IPS DF 4.7 (cell line): ENCODE data around the gene ANKHD1.

Experiments used
- DNase-seq: peaks from one replicate; pipeline ENCODE4 v3.0.0-alpha.2; 2013; ENCODE audit warnings: low spot score; ENCODE audit errors: extremely low read depth

Gene ANKHD1

DNA sequence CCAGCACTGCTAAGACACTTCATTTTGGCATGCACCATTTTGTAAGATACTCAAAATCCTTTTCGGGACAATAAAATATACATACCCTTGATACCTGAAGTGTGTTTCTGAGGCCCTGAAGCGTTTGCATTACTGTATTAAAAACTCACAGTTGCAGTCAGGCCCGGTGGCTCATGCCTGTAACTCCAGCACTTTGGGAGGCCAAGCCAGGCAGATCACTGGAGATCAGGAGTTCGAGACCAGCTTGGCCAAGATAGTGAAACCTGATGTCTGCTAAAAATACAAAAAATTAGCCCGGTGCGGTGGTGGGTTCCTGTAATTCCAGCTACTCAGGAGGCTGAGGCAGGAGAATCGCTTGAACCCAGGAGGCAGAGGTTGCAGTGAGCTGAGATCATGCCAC, 143.4 kb downstream of the ANKHD1 start:
- no peak for DNase-seq

DNA sequence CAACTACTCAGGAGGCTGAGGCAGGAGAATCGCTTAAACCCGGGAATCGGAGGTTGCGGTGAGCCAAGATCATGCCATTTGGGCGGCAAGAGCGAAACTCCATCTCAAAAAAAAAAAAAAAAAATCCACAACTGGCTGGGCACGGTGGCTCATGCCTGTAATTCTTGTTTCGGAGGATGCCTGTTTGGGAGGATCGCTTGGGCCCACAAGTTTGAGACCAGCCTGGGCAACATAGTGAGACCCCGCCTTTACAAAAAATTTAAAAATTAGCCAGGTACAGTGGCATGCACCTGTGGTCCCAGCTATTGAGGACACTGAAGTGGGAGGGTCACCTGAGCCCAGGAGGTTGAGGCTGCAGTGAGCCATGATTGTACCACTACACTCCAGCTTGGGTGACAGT, 144.0 kb downstream of the ANKHD1 start:
- no peak for DNase-seq

DNA sequence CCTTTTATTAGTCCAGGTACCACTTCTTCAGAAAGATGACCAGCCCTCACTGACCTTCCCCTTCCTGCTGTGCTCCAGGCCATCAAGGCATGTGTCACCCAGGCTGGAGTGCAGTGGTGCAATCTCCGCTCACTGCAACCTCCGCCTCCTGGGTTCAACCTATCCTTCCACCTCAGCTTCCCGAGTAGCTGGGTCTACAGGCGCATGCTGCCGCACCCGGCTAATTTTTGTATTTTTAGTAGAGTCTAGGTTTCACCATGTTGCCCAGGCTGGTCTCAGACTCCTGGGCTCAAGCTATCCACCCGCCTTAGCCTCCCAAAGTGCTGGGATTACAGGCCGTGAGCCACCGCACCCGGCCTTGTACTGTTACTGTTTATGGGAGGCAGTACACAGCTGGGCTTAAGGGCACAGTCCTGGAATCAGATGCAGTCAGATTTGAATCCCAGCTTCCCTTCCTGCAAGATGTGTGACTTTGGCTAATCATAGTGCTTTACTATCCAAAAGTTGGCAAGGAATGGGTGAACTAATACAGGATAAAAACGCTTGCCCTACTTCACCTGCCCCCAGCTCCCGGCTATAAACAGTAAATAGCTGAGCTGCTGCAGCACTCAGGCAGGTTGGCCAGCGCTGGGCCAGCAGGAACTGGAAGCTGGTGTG, 145.3 kb downstream of the ANKHD1 start:
- no peak for DNase-seq

DNA sequence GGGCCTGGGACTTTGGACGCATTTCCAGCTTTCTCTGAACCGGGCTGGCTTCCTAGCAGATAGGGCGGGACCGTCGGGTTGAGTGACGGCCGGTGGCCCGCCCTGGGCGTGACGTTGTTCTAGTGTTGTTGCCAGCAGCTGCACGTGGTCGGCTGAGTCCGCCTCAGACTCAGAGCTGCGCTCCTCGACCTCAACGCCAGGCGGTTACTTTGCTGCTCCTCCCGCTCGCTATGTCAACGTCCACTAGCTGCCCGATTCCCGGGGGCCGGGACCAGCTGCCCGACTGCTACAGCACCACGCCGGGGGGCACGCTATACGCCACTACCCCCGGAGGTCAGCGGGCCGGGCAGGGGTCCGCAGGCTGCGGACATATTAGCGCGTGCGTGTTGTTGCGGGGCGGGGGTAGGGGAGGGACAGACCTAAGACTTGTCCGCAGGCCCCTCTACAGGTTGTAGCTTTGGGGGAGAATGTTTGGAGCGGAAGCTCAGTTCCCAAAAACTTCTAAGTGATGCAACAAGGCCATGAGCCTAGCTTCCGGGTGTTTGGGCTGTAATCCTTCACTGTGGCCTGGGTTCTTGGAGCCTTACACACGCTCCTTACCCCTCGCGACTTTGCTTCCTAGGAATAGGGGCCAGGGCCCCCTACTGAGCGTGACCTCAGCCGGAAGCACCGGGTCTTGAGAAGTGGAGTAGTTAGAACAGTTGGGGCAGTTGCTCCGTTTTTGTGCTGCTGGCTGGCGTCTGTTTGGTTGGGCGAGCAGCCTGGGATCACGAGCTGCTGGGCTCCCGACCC, 146.1 kb downstream of the ANKHD1 start, which contains the start of gene EIF4EBP3:
EIF4EBP3 (plus strand) TSS at position 155 of the 792 bp plus-strand sequence; CDS start at position 231, 76 bp downstream.
- peak; percentile 91 for DNase-seq

DNA sequence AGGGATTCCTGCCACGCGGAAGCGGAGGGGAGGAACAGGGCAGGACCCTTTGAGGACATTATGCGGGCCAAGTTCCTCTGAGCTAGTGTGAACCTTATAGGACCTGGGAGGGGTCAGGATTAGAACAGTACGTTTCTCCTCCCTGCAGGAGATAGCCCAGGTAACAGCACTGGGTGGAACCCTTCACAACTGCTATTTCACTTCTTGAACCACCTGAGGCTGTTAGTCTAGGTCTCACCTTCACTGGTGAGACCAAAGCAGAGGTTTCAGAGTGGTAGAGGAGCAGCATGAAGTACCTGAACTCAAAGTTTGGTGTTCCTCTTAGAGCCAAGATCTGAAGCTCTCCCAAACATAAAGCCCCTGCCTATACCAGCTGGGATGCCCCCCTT, 146.7 kb downstream of the ANKHD1 start:
- no peak for DNase-seq

DNA sequence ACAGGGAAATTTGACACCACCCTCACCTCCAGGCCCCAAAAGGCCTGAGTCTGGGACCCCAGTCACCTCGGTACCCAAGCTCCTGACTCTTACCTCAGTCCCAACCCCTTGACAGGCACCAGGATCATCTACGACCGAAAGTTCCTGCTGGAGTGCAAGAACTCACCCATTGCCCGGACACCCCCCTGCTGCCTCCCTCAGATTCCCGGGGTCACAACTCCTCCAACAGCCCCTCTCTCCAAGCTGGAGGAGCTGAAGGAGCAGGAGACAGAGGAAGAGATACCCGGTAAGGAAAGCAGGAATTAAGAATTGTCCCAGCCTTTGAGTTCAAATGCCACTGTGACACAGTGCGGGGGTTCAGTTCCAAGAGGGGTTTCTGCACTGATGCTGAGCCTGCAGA, 147.2 kb downstream of the ANKHD1 start:
- DNase-seq = no peak

DNA sequence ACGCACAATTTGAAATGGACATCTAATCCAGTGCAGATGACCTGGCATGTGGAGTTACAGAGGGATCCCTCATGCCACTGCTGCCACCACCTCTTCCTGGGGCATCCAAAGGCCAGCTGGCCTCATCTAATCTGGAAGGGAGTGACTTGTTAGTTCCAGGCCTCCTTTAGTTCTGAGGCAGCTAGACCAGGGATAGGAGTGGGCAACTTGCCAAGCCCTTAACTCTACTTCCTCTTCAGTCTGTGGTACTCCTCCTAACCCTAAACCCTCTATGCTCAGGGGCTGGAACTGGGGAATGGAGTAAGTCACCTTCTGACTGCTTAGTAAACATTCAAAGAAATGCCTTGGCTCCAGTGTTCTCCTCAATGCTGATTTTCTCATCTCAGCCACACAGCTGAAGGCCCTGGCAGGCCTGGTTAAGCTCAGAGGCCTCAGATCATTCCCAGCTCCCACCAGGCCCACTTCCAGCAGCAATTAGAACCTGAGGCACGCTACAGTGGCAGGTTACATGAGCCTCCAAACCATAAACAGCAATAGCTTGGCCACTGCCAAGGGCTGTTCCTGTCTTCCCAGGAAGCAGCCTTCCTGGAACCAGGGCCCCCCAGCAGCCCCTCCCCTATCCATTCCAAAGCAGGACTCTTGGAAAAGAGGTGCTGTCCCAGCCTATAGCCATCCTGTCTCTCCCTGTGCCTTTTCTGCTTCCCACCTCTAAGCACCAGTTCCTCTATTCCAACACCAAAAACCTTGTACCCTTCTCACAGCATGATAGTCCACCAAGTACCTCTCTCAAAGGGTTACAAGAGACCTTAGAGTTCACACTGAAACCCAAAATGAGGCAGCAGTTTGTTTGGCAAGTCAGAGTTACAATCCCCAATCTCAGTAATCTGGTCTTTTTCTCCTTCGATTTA, 147.9 kb downstream of the ANKHD1 start:
- no peak for DNase-seq

DNA sequence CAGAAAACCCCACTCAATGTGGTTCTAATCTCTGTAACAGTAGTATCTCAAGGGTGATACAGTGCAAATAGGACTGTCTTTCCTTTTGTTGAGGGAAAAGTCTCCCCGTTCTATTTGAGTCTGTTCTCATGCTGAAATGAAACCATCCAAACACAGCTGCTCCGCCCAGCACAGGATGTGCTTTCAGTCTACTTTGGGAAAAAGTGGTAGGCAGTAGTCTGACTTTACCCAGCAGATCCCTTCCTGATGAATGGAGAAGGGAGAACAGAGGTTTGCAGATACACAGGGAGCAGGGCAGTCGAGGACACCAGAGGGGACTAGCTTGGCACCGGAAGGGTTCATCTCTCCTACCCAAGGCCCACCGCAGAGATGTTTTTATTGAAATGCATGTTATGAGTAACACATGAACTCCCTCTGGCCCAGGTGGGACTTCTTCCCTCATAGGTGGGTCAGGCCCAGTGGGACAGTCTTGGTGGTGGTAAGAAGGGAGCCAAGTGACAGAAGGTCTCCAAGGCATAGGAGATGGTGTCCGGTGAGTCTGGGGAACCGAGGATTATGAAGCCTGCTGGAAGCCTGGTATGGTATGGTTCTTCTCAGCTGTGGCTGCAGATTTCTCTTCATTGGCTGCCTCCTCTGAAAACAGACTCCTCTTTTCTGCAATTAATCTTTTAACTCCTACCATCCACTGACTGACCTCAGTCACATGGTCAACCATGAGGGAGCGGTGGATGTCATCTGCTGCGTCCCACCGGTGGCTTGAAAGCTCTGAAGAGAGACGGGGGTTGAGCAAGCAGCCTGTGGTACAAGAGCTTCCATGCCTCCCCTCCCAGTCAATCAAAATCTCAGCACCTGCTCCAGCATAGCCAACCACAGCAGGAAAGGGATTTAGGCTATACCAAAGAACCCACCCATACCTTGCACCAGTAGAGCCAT, 148.8 kb downstream of the ANKHD1 start:
- DNase-seq = no peak

DNA sequence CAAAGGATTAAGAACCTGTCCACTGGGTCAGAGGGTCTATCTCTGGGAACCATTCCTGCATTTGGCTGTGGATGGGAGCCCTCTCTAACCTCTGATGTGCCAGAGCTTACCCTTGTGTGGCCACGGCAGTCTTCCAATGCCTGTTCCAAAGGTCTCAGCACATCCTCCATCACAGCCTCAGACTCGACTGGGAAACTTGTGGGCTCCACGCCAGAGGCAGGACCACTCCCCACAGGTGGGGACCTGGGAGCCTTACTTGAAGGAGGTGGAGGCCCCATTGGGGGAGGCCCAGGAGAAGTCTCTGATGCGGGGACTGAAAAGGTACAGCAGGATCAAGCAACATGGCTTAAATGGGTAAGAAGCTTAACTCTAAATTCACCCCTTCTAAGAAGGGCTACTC, 150.2 kb downstream of the ANKHD1 start:
- DNase-seq = no peak

DNA sequence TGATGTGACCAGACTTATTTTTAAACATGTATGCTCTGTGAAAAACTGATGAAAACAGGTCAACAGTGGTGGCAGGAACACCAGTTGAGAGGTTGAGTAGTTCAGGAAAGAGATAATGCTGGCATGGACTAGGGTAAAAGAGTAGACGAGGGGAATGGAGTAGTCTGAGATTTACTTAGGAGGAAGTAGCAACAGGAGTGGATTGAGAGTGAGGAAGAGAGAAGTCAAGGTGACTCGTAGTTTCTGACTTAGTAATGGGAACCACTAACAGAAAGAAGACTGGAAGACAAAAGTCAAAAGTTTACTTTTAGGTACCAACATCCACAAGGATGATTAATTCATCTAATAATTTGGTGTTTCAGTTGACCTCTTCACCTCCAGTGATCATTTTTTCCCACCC, 152.0 kb downstream of the ANKHD1 start:
- no peak for DNase-seq

DNA sequence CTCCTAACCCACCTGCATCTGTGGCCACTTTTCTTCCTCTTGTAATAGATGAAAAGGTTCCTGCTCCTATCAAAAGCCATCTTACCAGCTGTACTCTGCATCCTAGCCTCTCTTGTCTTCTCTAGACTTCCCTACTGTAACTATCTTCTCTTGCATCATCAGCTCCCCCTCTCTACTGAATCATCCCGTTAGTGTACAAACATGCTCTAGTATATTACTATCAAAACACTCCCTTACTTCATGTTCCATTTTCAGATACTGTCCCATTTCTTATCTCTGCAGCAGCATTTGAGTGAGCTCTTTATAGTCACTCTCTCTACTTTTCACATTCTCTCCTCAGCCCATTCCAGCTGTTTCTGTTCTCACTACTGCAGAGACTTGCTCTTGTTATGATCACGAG, 152.8 kb downstream of the ANKHD1 start:
- DNase-seq = no peak

DNA sequence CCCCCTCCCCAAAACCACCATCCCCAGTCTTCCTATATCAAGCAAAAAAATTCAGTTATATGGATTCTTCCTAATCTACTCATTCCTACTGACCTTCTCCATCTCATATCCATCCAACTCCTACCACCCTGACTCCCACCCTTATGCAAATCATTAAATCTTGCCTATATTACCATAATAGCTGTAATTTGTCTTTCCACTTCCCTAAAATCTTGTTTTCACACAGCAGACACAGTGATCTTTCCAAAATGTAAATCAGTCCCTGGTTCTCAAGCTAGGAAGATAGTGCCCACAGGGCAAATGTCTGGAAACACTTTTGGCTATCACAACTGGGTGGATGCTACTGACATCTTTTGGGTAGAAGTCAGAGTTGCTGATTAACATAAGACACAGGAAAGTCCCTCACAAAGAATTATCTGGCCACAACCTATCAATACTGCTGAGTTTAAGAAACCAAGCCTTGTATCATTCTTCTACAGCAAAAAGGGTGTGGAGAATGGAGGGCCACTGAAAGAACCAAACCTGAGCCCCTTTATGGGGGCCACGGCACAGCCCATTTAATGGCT, 154.2 kb downstream of the ANKHD1 start:
- DNase-seq = no peak

DNA sequence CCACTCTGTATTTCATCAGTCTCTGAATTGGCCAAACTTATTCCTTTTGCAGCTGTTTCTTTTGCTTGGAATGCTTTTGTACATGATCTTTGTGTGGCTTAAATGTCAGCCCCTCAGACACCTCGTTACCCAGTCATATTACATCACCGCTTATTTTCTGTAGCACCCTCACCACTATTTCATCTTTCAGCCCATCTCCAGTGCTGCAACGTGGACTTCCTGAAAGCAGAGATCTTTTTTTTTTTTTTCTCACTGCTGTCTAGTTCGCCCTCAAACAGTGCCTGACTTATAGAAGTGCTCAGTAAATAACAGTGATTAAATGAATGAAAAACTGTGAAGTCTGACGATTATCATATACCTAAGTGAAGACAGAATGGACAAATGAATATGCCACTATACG, 154.8 kb downstream of the ANKHD1 start:
- DNase-seq = no peak

DNA sequence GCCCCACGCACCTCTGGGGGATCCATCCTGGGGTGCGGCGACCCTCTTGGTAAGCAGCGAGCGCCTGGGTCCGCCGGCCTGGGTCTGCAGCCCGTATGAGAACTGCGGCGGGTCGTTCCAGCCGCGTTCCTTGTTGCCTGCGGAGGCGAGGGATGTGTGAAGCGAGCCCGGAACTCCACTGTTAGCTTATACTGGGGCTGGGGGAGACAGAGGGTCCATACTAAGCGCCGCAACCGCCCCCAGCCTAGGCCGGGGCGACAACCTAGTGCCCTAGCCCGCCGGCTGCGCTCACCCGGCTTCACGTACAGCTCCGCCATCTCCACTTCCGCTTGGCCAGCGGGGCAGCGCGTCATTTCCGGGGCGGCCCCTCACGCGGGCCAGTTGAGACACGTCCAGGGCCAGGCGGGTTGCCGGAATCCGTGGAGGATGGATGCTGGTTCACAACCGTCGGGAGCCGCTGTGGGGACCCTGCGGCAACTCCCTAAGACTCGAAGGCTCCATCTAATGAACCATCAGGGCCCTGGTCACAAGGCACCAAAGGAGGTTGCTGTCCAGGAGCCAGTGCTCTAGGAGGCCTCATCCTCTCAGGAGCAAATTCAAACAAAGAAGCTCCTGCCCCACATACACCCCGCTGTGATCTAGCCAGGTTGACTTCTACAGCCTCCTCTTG, 155.6 kb downstream of the ANKHD1 start, which contains the start of gene SRA1:
SRA1 (minus strand) TSS at position 338 of the 670 bp plus-strand sequence; CDS start at position 317, 21 bp downstream.
- no peak for DNase-seq

DNA sequence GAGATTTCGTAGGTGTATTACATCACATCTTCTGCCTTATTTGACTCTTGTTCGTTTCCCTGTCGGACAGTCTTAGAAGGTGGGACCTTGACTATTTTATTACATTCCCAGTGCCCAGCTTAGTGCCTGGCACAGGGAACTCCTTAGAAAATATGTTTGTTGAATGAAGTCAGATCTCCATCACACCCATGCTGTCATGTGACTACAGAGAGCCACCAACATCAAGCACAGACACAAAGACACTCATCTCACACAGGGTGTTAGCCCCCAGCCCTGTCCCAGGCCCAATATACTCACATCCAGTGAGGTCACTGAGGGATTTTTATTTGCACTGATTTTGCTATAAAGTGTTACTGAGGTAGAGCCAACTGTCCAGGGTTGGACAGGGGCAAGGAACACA, 156.3 kb downstream of the ANKHD1 start:
- DNase-seq = no peak

DNA sequence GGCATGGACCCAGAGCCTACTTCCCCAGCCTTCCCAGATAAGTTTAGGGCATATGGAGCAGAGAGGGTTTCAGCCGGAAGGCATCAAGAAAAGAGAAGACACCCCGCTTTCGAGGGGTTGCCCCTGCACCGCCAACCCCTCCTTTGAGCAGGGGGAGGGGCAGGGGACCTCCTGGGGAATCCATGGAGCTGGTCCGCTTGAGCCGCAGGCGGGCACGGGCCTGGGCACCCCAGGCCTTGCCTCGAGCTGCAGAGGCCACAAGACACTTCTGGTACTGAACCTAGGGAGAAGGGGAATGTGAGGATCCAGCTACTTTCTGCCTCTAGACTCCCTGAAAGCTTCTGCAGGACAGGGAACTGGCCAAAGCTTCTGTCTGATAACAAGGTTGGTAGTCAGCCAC, 156.9 kb downstream of the ANKHD1 start:
- no peak for DNase-seq

DNA sequence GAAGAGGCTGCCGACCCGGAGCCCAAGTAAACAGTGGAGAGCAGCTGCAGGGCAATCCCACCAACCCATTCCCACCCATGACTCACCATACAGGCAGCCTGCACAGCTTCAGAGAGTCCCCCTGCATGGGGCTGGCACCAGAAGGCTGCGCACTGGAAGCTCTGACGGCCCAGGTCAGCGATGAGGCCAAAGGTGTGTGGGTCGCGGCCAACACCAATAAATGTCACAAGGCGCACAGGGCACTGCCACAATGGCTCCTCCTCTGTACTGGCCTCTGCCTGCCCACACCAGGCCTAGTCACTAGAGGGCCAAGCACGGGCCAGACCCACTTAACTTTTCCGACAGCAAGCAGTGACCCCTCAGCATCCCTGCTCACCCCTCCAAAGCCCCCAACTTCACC, 158.6 kb downstream of the ANKHD1 start:
- DNase-seq = no peak

DNA sequence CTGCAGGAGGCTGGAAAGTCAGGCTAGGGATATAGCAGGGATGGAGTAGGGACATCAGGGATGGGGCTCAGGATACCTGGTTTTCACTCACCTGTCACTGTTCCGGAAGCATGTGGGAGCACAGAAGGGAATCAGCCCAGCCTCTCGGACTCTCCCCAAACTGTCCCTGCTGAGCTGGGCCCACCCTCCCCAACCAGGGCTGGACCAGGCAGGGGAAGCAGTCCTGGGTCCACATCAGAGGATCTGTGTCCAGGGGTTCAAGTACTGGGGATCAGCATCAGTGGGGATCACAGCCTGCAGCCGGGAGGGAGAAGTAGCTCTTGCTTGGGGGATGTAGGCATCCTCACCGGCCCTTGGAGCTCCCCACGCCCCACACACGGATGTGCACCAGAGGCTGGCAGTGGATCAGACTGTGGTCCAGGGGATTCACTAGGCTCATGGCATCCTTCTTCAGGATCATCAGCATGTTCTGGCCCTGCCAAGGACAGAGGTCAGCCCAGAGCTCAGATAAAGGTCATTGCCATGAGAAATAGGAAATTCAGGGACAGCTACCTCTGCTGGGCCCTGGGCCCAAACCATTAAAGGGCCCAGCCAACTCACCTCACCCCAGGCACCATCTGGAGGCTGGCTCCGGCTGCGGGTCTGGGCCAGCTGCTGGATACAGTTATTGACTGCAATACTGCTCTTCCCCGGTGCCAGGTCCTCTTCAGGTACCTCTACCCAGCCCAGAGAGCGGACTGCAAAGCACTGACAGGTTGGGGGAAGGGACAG, 160.3 kb downstream of the ANKHD1 start:
- no peak for DNase-seq

DNA sequence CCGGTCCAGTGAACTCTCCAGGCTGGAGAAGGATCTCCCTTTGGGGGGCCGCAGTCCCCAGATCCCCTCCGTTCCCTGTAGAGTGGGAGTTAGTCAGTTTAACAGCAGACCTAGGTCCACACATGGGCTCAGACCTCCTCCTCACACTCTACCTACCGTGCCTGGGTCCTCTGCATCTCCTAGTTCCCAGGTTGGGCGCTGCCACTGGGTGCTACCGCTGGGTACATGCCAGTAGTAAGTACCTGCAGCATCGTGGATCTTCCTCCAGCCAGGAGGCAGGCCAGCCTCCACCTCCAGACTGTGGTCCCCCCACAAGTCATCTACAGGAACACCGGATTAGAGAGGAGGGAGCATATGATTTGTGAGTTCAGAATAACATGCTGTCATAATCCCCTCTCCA, 162.0 kb downstream of the ANKHD1 start:
- no peak for DNase-seq
